T-cell (primary cell): ENCODE measurements around the gene TXN2. TPM values are rescaled to one million over a fixed set of nuclear protein-coding genes. Genes with fewer than 3 reads are reported as not detected.
"Not testable (repeated sequence)": the region's sequence is repeated elsewhere in the genome, so short reads cannot be mapped to it uniquely, and the experiment has no call there.

Experiments
- ATAC-seq, 4 experiments: fragments of 200-7000 bp in 3 of 4; fragments of 150-1000 bp in 1 of 4; cut with Tn5 transposase; replicated peaks in 1 of 4; 1 replicate in 3 of 4; 2 replicates in 1 of 4; pipeline ENCODE4 v1.10.0; 2021; ENCODE audit warnings: moderate library complexity in 3 of 4, mild to moderate bottlenecking in 2 of 4, moderate number of reproducible peaks in 1 of 4
- CTCF ChIA-PET, 2 donors: fragments of 300-600 bp; sonication (Branson Sonifier 250); formaldehyde crosslinking; loops; one replicate each; lab custom pipeline; 2022; ENCODE audit warnings: antibody characterized with exemption in 2 of 2; lab: Charles Lee
- POLR2A ChIA-PET, 2 donors: fragments of 300-600 bp; sonication (Branson Sonifier 250); formaldehyde crosslinking; loops; one replicate each; lab custom pipeline; 2022; ENCODE audit warnings: antibody characterized with exemption in 2 of 2; lab: Charles Lee
- DNase-seq, 35 experiments: peaks; one replicate each; pipeline versions ENCODE4 v3.0.0 to v3.0.0-alpha.2; 2013 to 2023
- H3K27ac ChIP-seq: one replicate; pipeline ENCODE4 v1.5.1; 2013; ENCODE audit warnings: low read length
- H3K27me3 ChIP-seq, 2 experiments: replicated peaks in 1 of 2; 1 replicate in 1 of 2; 2 replicates in 1 of 2; pipeline versions ENCODE4 v1.6.1 to v1.7.0; 2013; ENCODE audit warnings: low read length in 1 of 2, mixed read lengths in 1 of 2; ENCODE audit not compliant: control insufficient read depth in 2 of 2, insufficient read depth in 2 of 2; ENCODE audit errors: extremely low read depth in 1 of 2
- H3K36me3 ChIP-seq, 2 donors: 1 replicate in 1 of 2; 2 replicates in 1 of 2; pipeline versions ENCODE4 v1.6.1 to v1.7.0; 2013; ENCODE audit warnings: low read length in 1 of 2; ENCODE audit not compliant: control insufficient read depth in 2 of 2, insufficient read depth in 1 of 2; ENCODE audit errors: extremely low read depth in 1 of 2
- H3K4me1 ChIP-seq, 2 experiments: 1 replicate in 1 of 2; 2 replicates in 1 of 2; pipeline versions ENCODE4 v1.6.1 to v1.7.0; 2013; ENCODE audit warnings: low read length in 2 of 2, mixed read lengths in 1 of 2; ENCODE audit not compliant: insufficient read depth in 2 of 2, control insufficient read depth in 1 of 2; ENCODE audit errors: extremely low read depth in 1 of 2
- H3K4me3 ChIP-seq, 2 donors: 1 replicate in 1 of 2; 2 replicates in 1 of 2; pipeline versions ENCODE4 v1.5.1 to v1.7.0; 2013; ENCODE audit warnings: mild to moderate bottlenecking in 2 of 2, low read length in 1 of 2, moderate library complexity in 1 of 2; ENCODE audit not compliant: control insufficient read depth in 1 of 2; ENCODE audit errors: extremely low read depth in 1 of 2
- H3K9me3 ChIP-seq: 2 replicates; pipeline ENCODE4 v1.7.0; 2013
- H3K27ac Mint-ChIP-seq, 2 donors: one replicate each; pipeline ENCODE4 v1.8.0; 2020 to 2021; ENCODE audit warnings: mild to moderate bottlenecking in 2 of 2, mixed read lengths in 2 of 2
- H3K27me3 Mint-ChIP-seq, 2 donors: one replicate each; pipeline ENCODE4 v1.8.0; 2021 to 2022; ENCODE audit warnings: mixed read lengths in 2 of 2
- H3K36me3 Mint-ChIP-seq: one replicate; pipeline ENCODE4 v1.8.0; 2021; ENCODE audit warnings: mixed read lengths
- H3K4me1 Mint-ChIP-seq, 3 donors: one replicate each; pipeline ENCODE4 v1.8.0; 2020 to 2022; ENCODE audit warnings: mixed read lengths in 3 of 3, mild to moderate bottlenecking in 1 of 3
- H3K4me3 Mint-ChIP-seq, 3 donors: one replicate each; pipeline ENCODE4 v1.8.0; 2020 to 2022; ENCODE audit warnings: mild to moderate bottlenecking in 3 of 3, mixed read lengths in 3 of 3, moderate library complexity in 3 of 3
- H3K9me3 Mint-ChIP-seq, 3 donors: one replicate each; pipeline ENCODE4 v1.8.0; 2020 to 2022; ENCODE audit warnings: mixed read lengths in 3 of 3
- WGBS: methylation state at CpG from one replicate; pipeline ENCODE4 v1.1.5; 2013; ENCODE audit warnings: missing lambda C conversion rate; ENCODE audit not compliant: insufficient coverage; 5-methylcytosine and 5-hydroxymethylcytosine counted together
- total RNA-seq, 35 experiments: library from RNA in 6 of 35; stranded (reverse) in 6 of 35; fragments of 120-200 nt in 1 of 35; gene quantifications; one replicate each; pipeline versions ENCODE4 v1.2.1 to v1.2.4 and lab custom pipeline; 2013 to 2026

Gene TXN2
- total RNA-seq, 5 donors from 2014 or later (not counting 1 experiment from before 2014, with no cell fraction given): 36.9 to 47.6 (median 45.4) TPM

- no peaks in the 10 kb centered on the region for H3K36me3 ChIP-seq
- no peak overlapping the region for H3K4me3 Mint-ChIP-seq
- H3K4me1 Mint-ChIP-seq: peaks cover 17 to 30% (median 27%) of the 10 kb centered on the region in 3 donors
- no peak for DNase-seq
- H3K27ac Mint-ChIP-seq: no peak overlapping the region
- H3K27me3 Mint-ChIP-seq: no peaks in the 10 kb centered on the region
- H3K4me1 ChIP-seq: peaks cover 5 to 24% of the 10 kb centered on the region in 2 experiments
- H3K9me3 Mint-ChIP-seq: no peaks in the 10 kb centered on the region
- no peak overlapping the region for H3K27ac ChIP-seq
- CTCF ChIA-PET: interaction anchor here in 1 of 2 donors (0.6 kb wide), 1 partner anchor 11 kb away, joined by 7 read pairs; no protein-coding TSS in a partner anchor
- no peak for ATAC-seq
- no peaks in the 10 kb centered on the region for H3K9me3 ChIP-seq
- H3K36me3 Mint-ChIP-seq: no peaks in the 10 kb centered on the region
- H3K27me3 ChIP-seq: no peaks in the 10 kb centered on the region
- POLR2A ChIA-PET: no interaction called here
- WGBS: 93% methylated on average over 8 of the region's 9 CpGs
- no peak overlapping the region for H3K4me3 ChIP-seq
These were observed 50.6 kb downstream of the TXN2 start for GRCh38 chr22:36430863-36431262.

- H3K27ac ChIP-seq, ATAC-seq, H3K27ac Mint-ChIP-seq, DNase-seq, H3K36me3 ChIP-seq, CTCF ChIA-PET, H3K4me3 Mint-ChIP-seq, POLR2A ChIA-PET, H3K9me3 ChIP-seq, H3K27me3 Mint-ChIP-seq, H3K4me3 ChIP-seq, H3K36me3 Mint-ChIP-seq, H3K27me3 ChIP-seq, H3K9me3 Mint-ChIP-seq: not testable (repeated sequence)
- peaks cover 18 to 27% (median 23%) of the 10 kb centered on the region in 3 donors for H3K4me1 Mint-ChIP-seq
- 96% methylated on average over 6 of the region's 11 CpGs for WGBS
- H3K4me1 ChIP-seq: peaks cover 5 to 18% of the 10 kb centered on the region in 2 experiments
These were observed 53.5 kb downstream of the TXN2 start for GRCh38 chr22:36427952-36428351.

- H3K36me3 ChIP-seq: no peaks in the 10 kb centered on the region
- ChIA-PET POLR2A (no interaction called here), CTCF (no interaction called here)
- H3K27me3 ChIP-seq: no peaks in the 10 kb centered on the region
- WGBS: no CpG with 5 or more reads among the region's 2 CpGs
- no peak overlapping the region for H3K27ac ChIP-seq
- Mint-ChIP-seq H3K9me3 (no peaks in the 10 kb centered on the region), H3K36me3 (no peaks in the 10 kb centered on the region), H3K27me3 (no peaks in the 10 kb centered on the region), H3K4me1 (peaks cover 18 to 23% (median 21%) of the 10 kb centered on the region in 3 donors), H3K4me3 (peak overlapping the region in 1 of 3 donors; percentile 0), H3K27ac (peak overlapping the region in 1 of 2 donors; percentile 66)
- H3K4me3 ChIP-seq: no peak overlapping the region
- no peak for DNase-seq
- peaks cover 5 to 18% of the 10 kb centered on the region in 2 experiments for H3K4me1 ChIP-seq
- H3K9me3 ChIP-seq: no peaks in the 10 kb centered on the region
- no peak for ATAC-seq
These were observed 55.4 kb downstream of the TXN2 start for GRCh38 chr22:36425977-36426523.

- WGBS: no CpG with 5 or more reads among the region's 5 CpGs
- no peak overlapping the region for H3K27ac ChIP-seq
- H3K4me3 Mint-ChIP-seq: peak overlapping the region in 1 of 3 donors; percentile 52
These were observed 56.4 kb downstream of the TXN2 start for GRCh38 chr22:36424901-36425579.

GRCh38 chr22:36424466-36424865, 57.0 kb downstream of the TXN2 start:
- CTCF ChIA-PET: interaction anchor here in 1 of 2 donors (0.7 kb wide), 1 partner anchor 36 kb away, joined by 3 read pairs; no protein-coding TSS in a partner anchor
- H3K27ac Mint-ChIP-seq, H3K4me3 ChIP-seq, H3K36me3 Mint-ChIP-seq, H3K27ac ChIP-seq, H3K27me3 ChIP-seq, ATAC-seq, POLR2A ChIA-PET, H3K4me3 Mint-ChIP-seq, H3K27me3 Mint-ChIP-seq, DNase-seq, H3K9me3 ChIP-seq, H3K9me3 Mint-ChIP-seq, H3K36me3 ChIP-seq: not testable (repeated sequence)
- WGBS: 87% methylated on average over 4 of the region's 5 CpGs
- H3K4me1 ChIP-seq: peaks cover 5 to 25% of the 10 kb centered on the region in 2 experiments
- peaks cover 20 to 25% (median 25%) of the 10 kb centered on the region in 3 donors for H3K4me1 Mint-ChIP-seq

More at GRCh38 chr22:36424901-36425579, 56.4 kb downstream of the TXN2 start:
- Histone ChIP-seq H3K27me3 (no peaks in the 10 kb centered on the region), H3K9me3 (no peaks in the 10 kb centered on the region), H3K36me3 (no peaks in the 10 kb centered on the region), H3K4me1 (peaks cover 5 to 21% of the 10 kb centered on the region in 2 experiments), H3K4me3 (no peak overlapping the region)
- ATAC-seq (no peak), DNase-seq (no peak)
- H3K4me1 Mint-ChIP-seq: peaks cover 18 to 23% (median 21%) of the 10 kb centered on the region in 3 donors
- no peaks in the 10 kb centered on the region for H3K27me3 Mint-ChIP-seq
- peak overlapping the region in 1 of 2 donors; percentile 75 for H3K27ac Mint-ChIP-seq
- POLR2A ChIA-PET: no interaction called here
- no peaks in the 10 kb centered on the region for H3K9me3 Mint-ChIP-seq
- no peaks in the 10 kb centered on the region for H3K36me3 Mint-ChIP-seq
- CTCF ChIA-PET: interaction anchor here in 1 of 2 donors (0.6 to 0.7 kb wide), 2 partner anchors 59 to 218 kb away, joined by 4 to 6 read pairs; no protein-coding TSS in a partner anchor

- no peaks in the 10 kb centered on the region for H3K9me3 ChIP-seq
- H3K4me1 Mint-ChIP-seq: peaks cover 25 to 32% (median 32%) of the 10 kb centered on the region in 3 donors
- no peak overlapping the region for H3K4me3 ChIP-seq
- H3K27me3 Mint-ChIP-seq: no peaks in the 10 kb centered on the region
- no peaks in the 10 kb centered on the region for H3K27me3 ChIP-seq
- no peak for ATAC-seq
- H3K9me3 Mint-ChIP-seq: no peaks in the 10 kb centered on the region
- no peak overlapping the region for H3K27ac ChIP-seq
- POLR2A ChIA-PET: interaction anchor here in 1 of 2 donors (0.6 to 1.0 kb wide), 3 partner anchors 12 to 140 kb away, joined by 3 to 4 read pairs (median 3); no protein-coding TSS in a partner anchor
- H3K4me3 Mint-ChIP-seq: no peak overlapping the region
- peaks cover 8 to 32% of the 10 kb centered on the region in 2 experiments for H3K4me1 ChIP-seq
- WGBS: 96% methylated on average over 8 of the region's 16 CpGs
- H3K36me3 Mint-ChIP-seq: no peaks in the 10 kb centered on the region
- CTCF ChIA-PET: interaction anchor here in 1 of 2 donors (0.7 kb wide), 1 partner anchor 35 kb away, joined by 3 read pairs; no protein-coding TSS in a partner anchor
- H3K27ac Mint-ChIP-seq: no peak overlapping the region
- DNase-seq: no peak
- H3K36me3 ChIP-seq: no peaks in the 10 kb centered on the region
These were observed 57.7 kb downstream of the TXN2 start for GRCh38 chr22:36423461-36424404.
